GM12878 (cell line): ENCODE results near the gene NEAT1. TPM values are rescaled to one million over a fixed set of nuclear protein-coding genes. Genes with fewer than 3 reads are reported as not detected.
A peak's percentile ranks its signal among the peaks of the same experiment; 100 is the strongest.

Source experiments
- BRCA1 ChIP-seq: IDR thresholded peaks from 2 replicates; pipeline ENCODE4 v1.6.1; 2011; ENCODE audit warnings: low read depth, low read length, improper control_type of control experiment
- FOXM1 ChIP-seq: IDR thresholded peaks from 2 replicates; pipeline ENCODE4 v1.6.1; 2012; ENCODE audit warnings: low read depth, mild to moderate bottlenecking, inconsistent platforms, low read length, moderate library complexity
- HDAC2 ChIP-seq: fragments of 200-600 bp; sonication (generic); IDR thresholded peaks from 2 replicates; pipeline ENCODE4 v1.6.1; 2017
- HDGF ChIP-seq: fragments of 450-650 bp; IDR thresholded peaks from 2 replicates; pipeline ENCODE4 v1.6.1; 2016; ENCODE audit warnings: antibody characterized with exemption
- IKZF1 ChIP-seq: fragments of 450-650 bp; conservative IDR thresholded peaks from 2 replicates; pipeline ENCODE4 v1.6.1; 2017; ENCODE audit warnings: antibody characterized with exemption, mild to moderate bottlenecking
- MTA2 ChIP-seq: fragments of 450-650 bp; IDR thresholded peaks from 2 replicates; pipeline ENCODE4 v1.6.1; 2016; ENCODE audit warnings: low read depth, mild to moderate bottlenecking, moderate library complexity
- MXI1 ChIP-seq: fragments of 150-350 bp; IDR thresholded peaks from 2 replicates; pipeline ENCODE4 v1.6.1; 2011; ENCODE audit warnings: low read depth, mild to moderate bottlenecking, inconsistent platforms, low read length, improper control_type of control experiment
- NFIC ChIP-seq: IDR thresholded peaks from 2 replicates; pipeline ENCODE4 v1.6.1; 2012; ENCODE audit warnings: low read depth, mild to moderate bottlenecking, inconsistent platforms, low read length, moderate library complexity
- NR2C2 ChIP-seq: IDR thresholded peaks from 2 replicates; pipeline ENCODE4 v1.6.1; 2011; ENCODE audit warnings: borderline replicate concordance, low read depth; ENCODE audit not compliant: control insufficient read depth, insufficient read length
- NR2F1 ChIP-seq: fragments of 450-650 bp; conservative IDR thresholded peaks from 2 replicates; pipeline ENCODE4 v1.6.1; 2017; ENCODE audit warnings: mild to moderate bottlenecking
- POLR2AphosphoS2 ChIP-seq: IDR thresholded peaks from 2 replicates; pipeline ENCODE4 v1.6.1; 2011; ENCODE audit warnings: low read depth, mild to moderate bottlenecking, low read length, improper control_type of control experiment, moderate library complexity
- RUNX3 ChIP-seq: IDR thresholded peaks from 2 replicates; pipeline ENCODE4 v1.6.1; 2012; ENCODE audit warnings: low read length, inconsistent platforms
- SIN3A ChIP-seq: IDR thresholded peaks from 2 replicates; pipeline ENCODE4 v1.6.1; 2012; ENCODE audit warnings: low read depth, low read length, improper control_type of control experiment
- SMAD1 ChIP-seq: fragments of 450-650 bp; IDR thresholded peaks from 2 replicates; pipeline ENCODE4 v1.6.1; 2018; ENCODE audit warnings: mild to moderate bottlenecking, low read depth; ENCODE audit not compliant: partially characterized antibody
- SREBF2 ChIP-seq: IDR thresholded peaks from 2 replicates; pipeline ENCODE4 v1.6.1; 2012; ENCODE audit warnings: mild to moderate bottlenecking, low read length
- STAT3 ChIP-seq: IDR thresholded peaks from 2 replicates; pipeline ENCODE4 v1.6.1; 2011; ENCODE audit warnings: low read depth, low read length, improper control_type of control experiment
- TCF7 ChIP-seq: IDR thresholded peaks from 2 replicates; pipeline ENCODE4 v1.6.1; 2014; ENCODE audit warnings: antibody characterized with exemption, borderline replicate concordance
- ZNF274 ChIP-seq: IDR thresholded peaks from one replicate; pipeline ENCODE4 v1.8.0; 2011; ENCODE audit not compliant: insufficient read length, insufficient read depth
- ZNF622 ChIP-seq: fragments of 450-650 bp; IDR thresholded peaks from 2 replicates; pipeline ENCODE4 v1.6.1; 2017; ENCODE audit warnings: mild to moderate bottlenecking, inconsistent platforms
- polyA plus RNA-seq, 11 experiments: library from polyadenylated mRNA; depleted of rRNA in 4 of 11; unstranded in 6 of 11; stranded (reverse) in 5 of 11; fragments of >200 nt; fragmentation: Nextera tagmentation in 4 of 11; fragmentation: Illumina TruSeq in 1 of 11; extraction: Ambion mirVana in 4 of 11; extraction: Trizol in 1 of 11; gene quantifications; 1 replicate in 1 of 11; 2 replicates in 10 of 11; pipeline versions ENCODE4 v1.2.1 to v1.2.3, GENCODE V29; 2011 to 2016; ENCODE audit warnings: inconsistent platforms in 2 of 11, missing spikeins in 2 of 11, low read depth in 1 of 11
- total RNA-seq, 4 experiments: library from RNA; depleted of rRNA in 3 of 4; stranded (reverse); fragments of >200 nt in 3 of 4; fragmentation: Illumina TruSeq in 1 of 4; extraction: Trizol in 1 of 4; gene quantifications; 2 replicates each; pipeline versions ENCODE4 v1.2.1 to v1.2.3, GENCODE V29; 2013 to 2021
- TF ChIP-seq, protein P1 (sequence below): fragments of 450-650 bp; conservative IDR thresholded peaks from 2 replicates; pipeline ENCODE4 v1.6.1; 2017; ENCODE audit warnings: mild to moderate bottlenecking, moderate library complexity
- TF ChIP-seq, protein P2 (sequence below): IDR thresholded peaks from 2 replicates; pipeline ENCODE4 v1.6.1; 2012; ENCODE audit warnings: low read depth, low read length, improper control_type of control experiment
- TF ChIP-seq, protein P3 (sequence below): fragments of 450-650 bp; IDR thresholded peaks from 2 replicates; pipeline ENCODE4 v1.6.1; 2017; ENCODE audit warnings: antibody characterized with exemption, mild to moderate bottlenecking, moderate library complexity
- TF ChIP-seq, protein P4 (sequence below): fragments of 450-650 bp; IDR thresholded peaks from 2 replicates; pipeline ENCODE4 v1.6.1; 2018; ENCODE audit warnings: borderline replicate concordance, mild to moderate bottlenecking; ENCODE audit not compliant: partially characterized antibody

The NEAT1 gene
- total and polyA plus RNA-seq, 10 of the 15 experiments (the other 5 are each of a cell fraction or from before 2014, with no cell fraction given): 13.6 to 328 (median 69.4) TPM

DNA sequence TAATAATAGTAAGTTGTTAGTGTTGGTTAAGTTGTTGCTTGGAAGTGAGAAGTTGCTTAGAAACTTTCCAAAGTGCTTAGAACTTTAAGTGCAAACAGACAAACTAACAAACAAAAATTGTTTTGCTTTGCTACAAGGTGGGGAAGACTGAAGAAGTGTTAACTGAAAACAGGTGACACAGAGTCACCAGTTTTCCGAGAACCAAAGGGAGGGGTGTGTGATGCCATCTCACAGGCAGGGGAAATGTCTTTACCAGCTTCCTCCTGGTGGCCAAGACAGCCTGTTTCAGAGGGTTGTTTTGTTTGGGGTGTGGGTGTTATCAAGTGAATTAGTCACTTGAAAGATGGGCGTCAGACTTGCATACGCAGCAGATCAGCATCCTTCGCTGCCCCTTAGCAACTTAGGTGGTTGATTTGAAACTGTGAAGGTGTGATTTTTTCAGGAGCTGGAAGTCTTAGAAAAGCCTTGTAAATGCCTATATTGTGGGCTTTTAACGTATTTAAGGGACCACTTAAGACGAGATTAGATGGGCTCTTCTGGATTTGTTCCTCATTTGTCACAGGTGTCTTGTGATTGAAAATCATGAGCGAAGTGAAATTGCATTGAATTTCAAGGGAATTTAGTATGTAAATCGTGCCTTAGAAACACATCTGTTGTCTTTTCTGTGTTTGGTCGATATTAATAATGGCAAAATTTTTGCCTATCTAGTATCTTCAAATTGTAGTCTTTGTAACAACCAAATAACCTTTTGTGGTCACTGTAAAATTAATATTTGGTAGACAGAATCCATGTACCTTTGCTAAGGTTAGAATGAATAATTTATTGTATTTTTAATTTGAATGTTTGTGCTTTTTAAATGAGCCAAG, 2.7 kb downstream of the NEAT1 start (continued):
- TF ChIP-seq NR2F1 (no peak; the same call in 1 of the 2 replicates), RUNX3 (no peak), TCF7 (no peak), SMAD1 (peak; percentile 66), BRCA1 (no peak), ZNF622 (no peak), NR2C2 (no peak), FOXM1 (no peak), MXI1 (no peak), SREBF2 (no peak), ZNF274 (no peak), IKZF1 (peak; percentile 54; the same call in 1 of the 2 replicates), HDGF (no peak), MTA2 (peak; percentile 37), HDAC2 (no peak), STAT3 (no peak), POLR2AphosphoS2 (peak; percentile 87; the same call in 1 of the 2 replicates), NFIC (no peak), SIN3A (no peak)
- TF ChIP-seq, protein P1, sequence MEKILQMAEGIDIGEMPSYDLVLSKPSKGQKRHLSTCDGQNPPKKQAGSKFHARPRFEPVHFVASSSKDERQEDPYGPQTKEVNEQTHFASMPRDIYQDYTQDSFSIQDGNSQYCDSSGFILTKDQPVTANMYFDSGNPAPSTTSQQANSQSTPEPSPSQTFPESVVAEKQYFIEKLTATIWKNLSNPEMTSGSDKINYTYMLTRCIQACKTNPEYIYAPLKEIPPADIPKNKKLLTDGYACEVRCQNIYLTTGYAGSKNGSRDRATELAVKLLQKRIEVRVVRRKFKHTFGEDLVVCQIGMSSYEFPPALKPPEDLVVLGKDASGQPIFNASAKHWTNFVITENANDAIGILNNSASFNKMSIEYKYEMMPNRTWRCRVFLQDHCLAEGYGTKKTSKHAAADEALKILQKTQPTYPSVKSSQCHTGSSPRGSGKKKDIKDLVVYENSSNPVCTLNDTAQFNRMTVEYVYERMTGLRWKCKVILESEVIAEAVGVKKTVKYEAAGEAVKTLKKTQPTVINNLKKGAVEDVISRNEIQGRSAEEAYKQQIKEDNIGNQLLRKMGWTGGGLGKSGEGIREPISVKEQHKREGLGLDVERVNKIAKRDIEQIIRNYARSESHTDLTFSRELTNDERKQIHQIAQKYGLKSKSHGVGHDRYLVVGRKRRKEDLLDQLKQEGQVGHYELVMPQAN: no peak; the same call in 1 of the 2 replicates
- TF ChIP-seq, protein P2, sequence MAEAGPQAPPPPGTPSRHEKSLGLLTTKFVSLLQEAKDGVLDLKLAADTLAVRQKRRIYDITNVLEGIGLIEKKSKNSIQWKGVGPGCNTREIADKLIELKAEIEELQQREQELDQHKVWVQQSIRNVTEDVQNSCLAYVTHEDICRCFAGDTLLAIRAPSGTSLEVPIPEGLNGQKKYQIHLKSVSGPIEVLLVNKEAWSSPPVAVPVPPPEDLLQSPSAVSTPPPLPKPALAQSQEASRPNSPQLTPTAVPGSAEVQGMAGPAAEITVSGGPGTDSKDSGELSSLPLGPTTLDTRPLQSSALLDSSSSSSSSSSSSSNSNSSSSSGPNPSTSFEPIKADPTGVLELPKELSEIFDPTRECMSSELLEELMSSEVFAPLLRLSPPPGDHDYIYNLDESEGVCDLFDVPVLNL: no peak
- TF ChIP-seq, protein P3, sequence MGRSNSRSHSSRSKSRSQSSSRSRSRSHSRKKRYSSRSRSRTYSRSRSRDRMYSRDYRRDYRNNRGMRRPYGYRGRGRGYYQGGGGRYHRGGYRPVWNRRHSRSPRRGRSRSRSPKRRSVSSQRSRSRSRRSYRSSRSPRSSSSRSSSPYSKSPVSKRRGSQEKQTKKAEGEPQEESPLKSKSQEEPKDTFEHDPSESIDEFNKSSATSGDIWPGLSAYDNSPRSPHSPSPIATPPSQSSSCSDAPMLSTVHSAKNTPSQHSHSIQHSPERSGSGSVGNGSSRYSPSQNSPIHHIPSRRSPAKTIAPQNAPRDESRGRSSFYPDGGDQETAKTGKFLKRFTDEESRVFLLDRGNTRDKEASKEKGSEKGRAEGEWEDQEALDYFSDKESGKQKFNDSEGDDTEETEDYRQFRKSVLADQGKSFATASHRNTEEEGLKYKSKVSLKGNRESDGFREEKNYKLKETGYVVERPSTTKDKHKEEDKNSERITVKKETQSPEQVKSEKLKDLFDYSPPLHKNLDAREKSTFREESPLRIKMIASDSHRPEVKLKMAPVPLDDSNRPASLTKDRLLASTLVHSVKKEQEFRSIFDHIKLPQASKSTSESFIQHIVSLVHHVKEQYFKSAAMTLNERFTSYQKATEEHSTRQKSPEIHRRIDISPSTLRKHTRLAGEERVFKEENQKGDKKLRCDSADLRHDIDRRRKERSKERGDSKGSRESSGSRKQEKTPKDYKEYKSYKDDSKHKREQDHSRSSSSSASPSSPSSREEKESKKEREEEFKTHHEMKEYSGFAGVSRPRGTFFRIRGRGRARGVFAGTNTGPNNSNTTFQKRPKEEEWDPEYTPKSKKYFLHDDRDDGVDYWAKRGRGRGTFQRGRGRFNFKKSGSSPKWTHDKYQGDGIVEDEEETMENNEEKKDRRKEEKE: 0 out of 2 replicates have a peak, but pooled peaks have one; percentile 6
- TF ChIP-seq, protein P4, sequence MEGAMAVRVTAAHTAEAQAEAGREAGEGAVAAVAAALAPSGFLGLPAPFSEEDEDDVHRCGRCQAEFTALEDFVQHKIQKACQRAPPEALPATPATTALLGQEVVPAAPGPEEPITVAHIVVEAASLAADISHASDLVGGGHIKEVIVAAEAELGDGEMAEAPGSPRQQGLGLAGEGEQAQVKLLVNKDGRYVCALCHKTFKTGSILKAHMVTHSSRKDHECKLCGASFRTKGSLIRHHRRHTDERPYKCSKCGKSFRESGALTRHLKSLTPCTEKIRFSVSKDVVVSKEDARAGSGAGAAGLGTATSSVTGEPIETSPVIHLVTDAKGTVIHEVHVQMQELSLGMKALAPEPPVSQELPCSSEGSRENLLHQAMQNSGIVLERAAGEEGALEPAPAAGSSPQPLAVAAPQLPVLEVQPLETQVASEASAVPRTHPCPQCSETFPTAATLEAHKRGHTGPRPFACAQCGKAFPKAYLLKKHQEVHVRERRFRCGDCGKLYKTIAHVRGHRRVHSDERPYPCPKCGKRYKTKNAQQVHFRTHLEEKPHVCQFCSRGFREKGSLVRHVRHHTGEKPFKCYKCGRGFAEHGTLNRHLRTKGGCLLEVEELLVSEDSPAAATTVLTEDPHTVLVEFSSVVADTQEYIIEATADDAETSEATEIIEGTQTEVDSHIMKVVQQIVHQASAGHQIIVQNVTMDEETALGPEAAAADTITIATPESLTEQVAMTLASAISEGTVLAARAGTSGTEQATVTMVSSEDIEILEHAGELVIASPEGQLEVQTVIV: no peak
